Mesodermal cell (in vitro differentiated cells): ENCODE data around the gene IL12A.

ENCODE experiments used
- H3K27ac ChIP-seq: 2 replicates; pipeline ENCODE4 v1.7.0; 2013; ENCODE audit warnings: mild to moderate bottlenecking, low read depth, low read length, moderate library complexity; ENCODE audit not compliant: severe bottlenecking
- H3K36me3 ChIP-seq: 2 replicates; pipeline ENCODE4 v1.7.1; 2013; ENCODE audit warnings: mild to moderate bottlenecking, low read length, moderate library complexity; ENCODE audit not compliant: control insufficient read depth, insufficient read depth
- H3K4me1 ChIP-seq: one replicate; pipeline ENCODE4 v1.7.1; 2013; ENCODE audit warnings: mild to moderate bottlenecking, low read length; ENCODE audit not compliant: insufficient read depth, control insufficient read depth, poor library complexity, severe bottlenecking
- H3K4me3 ChIP-seq: 2 replicates; pipeline ENCODE4 v1.7.0; 2013; ENCODE audit warnings: low read length, control low read depth, mild to moderate bottlenecking; ENCODE audit not compliant: insufficient read depth, poor library complexity, severe bottlenecking; ENCODE audit errors: extremely low read depth
- H3K9me3 ChIP-seq: 2 replicates; pipeline ENCODE4 v1.7.1; 2013; ENCODE audit warnings: mild to moderate bottlenecking, low read length, moderate library complexity; ENCODE audit not compliant: control insufficient read depth
- WGBS, 2 experiments: methylation state at CpG; one replicate each; pipeline ENCODE4 v1.1.5; 2013; ENCODE audit warnings: missing lambda C conversion rate in 2 of 2; ENCODE audit not compliant: insufficient coverage in 2 of 2; 5-methylcytosine and 5-hydroxymethylcytosine counted together

IL12A gene

GRCh38 chr3:159960188-159961148 is 28.2 kb upstream of the IL12A start:
- Histone ChIP-seq H3K36me3 (no peaks in the 10 kb centered on the region), H3K27ac (no peak overlapping the region), H3K4me1 (no peaks in the 10 kb centered on the region), H3K4me3 (no peak overlapping the region), H3K9me3 (no peaks in the 10 kb centered on the region)
- WGBS, 2 experiments: 89 to 93% methylated on average over 3 to 4 of the region's 11 CpGs

- no peaks in the 10 kb centered on the region for H3K9me3 ChIP-seq
- 95 to 98% methylated on average over 5 of the region's 7 CpGs for WGBS, 2 experiments
- no peaks in the 10 kb centered on the region for H3K4me1 ChIP-seq
- H3K27ac ChIP-seq: no peak overlapping the region
- no peak overlapping the region for H3K4me3 ChIP-seq
- H3K36me3 ChIP-seq: no peaks in the 10 kb centered on the region
Observed at GRCh38 chr3:159964166-159964973, 24.3 kb upstream of the IL12A start.

GRCh38 chr3:159971311-159971710 is 17.3 kb upstream of the IL12A start:
- Histone ChIP-seq H3K4me1 (no peaks in the 10 kb centered on the region), H3K36me3 (no peaks in the 10 kb centered on the region)
- 90 to 94% methylated on average over 7 of the region's 7 CpGs for WGBS, 2 experiments

GRCh38 chr3:159977295-159977694 is 11.3 kb upstream of the IL12A start:
- Histone ChIP-seq H3K4me3 (no peak overlapping the region), H3K9me3 (peaks cover 4% of the 10 kb centered on the region), H3K27ac (no peak overlapping the region), H3K4me1 (no peaks in the 10 kb centered on the region), H3K36me3 (no peaks in the 10 kb centered on the region)
- WGBS, 2 experiments: 100% methylated on average over 1 of the region's 6 CpGs; no CpG with 5 or more reads in 1 of the 2 experiments

More at GRCh38 chr3:159971311-159971710, 17.3 kb upstream of the IL12A start:
- H3K27ac ChIP-seq: no peak overlapping the region
- H3K4me3 ChIP-seq: no peak overlapping the region
- H3K9me3 ChIP-seq: no peaks in the 10 kb centered on the region

GRCh38 chr3:159978353-159978752 is 10.3 kb upstream of the IL12A start:
- peaks cover 4% of the 10 kb centered on the region for H3K9me3 ChIP-seq
- H3K36me3 ChIP-seq: no peaks in the 10 kb centered on the region
- no peak overlapping the region for H3K4me3 ChIP-seq
- 97 to 100% methylated on average over 1 to 3 of the region's 3 CpGs for WGBS, 2 experiments
- no peak overlapping the region for H3K27ac ChIP-seq
- H3K4me1 ChIP-seq: no peaks in the 10 kb centered on the region

- no peaks in the 10 kb centered on the region for H3K4me1 ChIP-seq
- H3K27ac ChIP-seq: no peak overlapping the region
- H3K9me3 ChIP-seq: peaks cover 4% of the 10 kb centered on the region
- WGBS, 2 experiments: no CpG with 5 or more reads among the region's 1 CpG
- no peaks in the 10 kb centered on the region for H3K36me3 ChIP-seq
- no peak overlapping the region for H3K4me3 ChIP-seq
Observed at GRCh38 chr3:159978918-159979703, 9.5 kb upstream of the IL12A start.

- 85 to 86% methylated on average over 3 to 4 of the region's 4 CpGs for WGBS, 2 experiments
- no peaks in the 10 kb centered on the region for H3K4me1 ChIP-seq
- H3K27ac ChIP-seq: no peak overlapping the region
- no peak overlapping the region for H3K4me3 ChIP-seq
- H3K9me3 ChIP-seq: peaks cover 4% of the 10 kb centered on the region
- H3K36me3 ChIP-seq: no peaks in the 10 kb centered on the region
Observed at GRCh38 chr3:159982442-159982974, 6.1 kb upstream of the IL12A start.

- H3K27ac ChIP-seq: no peak overlapping the region
- H3K36me3 ChIP-seq: no peaks in the 10 kb centered on the region
- peaks cover 5% of the 10 kb centered on the region for H3K9me3 ChIP-seq
- H3K4me1 ChIP-seq: no peaks in the 10 kb centered on the region
- no peak overlapping the region for H3K4me3 ChIP-seq
- WGBS, 2 experiments: 75 to 90% methylated on average over 4 to 5 of the region's 5 CpGs
Observed at GRCh38 chr3:159987291-159987711, 1.3 kb upstream of the IL12A start.

- 90 to 100% methylated on average over 1 to 2 of the region's 5 CpGs for WGBS, 2 experiments
- H3K4me3 ChIP-seq: no peak overlapping the region
- H3K36me3 ChIP-seq: no peaks in the 10 kb centered on the region
- H3K4me1 ChIP-seq: no peaks in the 10 kb centered on the region
- H3K9me3 ChIP-seq: peaks cover 5% of the 10 kb centered on the region
- no peak overlapping the region for H3K27ac ChIP-seq
Observed at GRCh38 chr3:159989973-159990846, 1.6 kb downstream of the IL12A start.
